A549 (cell line): Measurements from ENCODE around the gene DYSF. TPM values are rescaled to one million over a fixed set of nuclear protein-coding genes. Genes with fewer than 3 reads are reported as not detected.

Source experiments
- ATAC-seq, 2 experiments: fragments of 200-7000 bp in 1 of 2; fragments of >200 bp in 1 of 2; cut with Nextera tagmentation in 1 of 2; cut with Tn5 transposase in 1 of 2; 3 replicates each; pipeline versions ENCODE4 v1.8.0 to v1.9.1; 2018 to 2020; ENCODE audit warnings: mild to moderate bottlenecking in 1 of 2, moderate library complexity in 1 of 2
- CTCF ChIA-PET: fragments of 300-600 bp; sonication (Branson Sonifier 250); formaldehyde crosslinking; extraction: SDS; loops from one replicate; lab custom pipeline; 2021; ENCODE audit warnings: antibody characterized with exemption, inconsistent platforms; lab: Yijun Ruan, JAX
- POLR2A ChIA-PET: fragments of 350-600 bp; formaldehyde crosslinking; extraction: SDS; loops from one replicate; lab custom pipeline; 2021; ENCODE audit warnings: antibody characterized with exemption, inconsistent platforms; lab: Yijun Ruan, JAX
- DNase-seq, 2 experiments: peaks; one replicate each; pipeline versions ENCODE4 v3.0.0 to v3.0.0-alpha.2; 2011 to 2016; ENCODE audit warnings: low read depth in 1 of 2, low spot score in 1 of 2
- FAIRE-seq: peaks from 2 replicates; lab custom pipeline; 2011; peaks lifted over from hg19 to GRCh38; lab: Jason Lieb, UNC
- H3K27ac ChIP-seq, 2 experiments: fragments of >200 bp; sonication (Bioruptor Twin); formaldehyde crosslinking; 3 replicates each; pipeline ENCODE4 v1.5.1; 2016 to 2017
- H3K4me1 ChIP-seq: fragments of >200 bp; sonication (Bioruptor Twin); formaldehyde crosslinking; 3 replicates; pipeline ENCODE4 v1.6.1; 2016
- H3K4me2 ChIP-seq: fragments of >200 bp; sonication (Bioruptor Twin); formaldehyde crosslinking; 3 replicates; pipeline ENCODE4 v1.6.1; 2016
- H3K4me3 ChIP-seq: fragments of >200 bp; sonication (Bioruptor Twin); formaldehyde crosslinking; 3 replicates; pipeline ENCODE4 v1.5.1; 2016
- H3K9me3 ChIP-seq: fragments of >200 bp; sonication (Bioruptor Twin); formaldehyde crosslinking; 3 replicates; pipeline ENCODE4 v1.6.1; 2016
- BHLHE40 ChIP-seq: IDR thresholded peaks from 2 replicates; pipeline ENCODE4 v1.6.1; 2012; ENCODE audit warnings: low read depth, low read length, inconsistent platforms
- CBX2 ChIP-seq: fragments of 200-600 bp; sonication (generic); IDR thresholded peaks from 2 replicates; pipeline ENCODE4 v1.6.1; 2016; ENCODE audit warnings: low read depth, mild to moderate bottlenecking, borderline replicate concordance
- CHD2 ChIP-seq: fragments of 150-350 bp; IDR thresholded peaks from 2 replicates; pipeline ENCODE4 v1.6.1; 2014; ENCODE audit warnings: low read length; ENCODE audit not compliant: partially characterized antibody
- CHD4 ChIP-seq: fragments of 200-600 bp; sonication (generic); IDR thresholded peaks from 2 replicates; pipeline ENCODE4 v1.6.1; 2016; ENCODE audit warnings: antibody characterized with exemption, mild to moderate bottlenecking, borderline replicate concordance
- CTCF ChIP-seq: fragments of >200 bp; sonication (Bioruptor Twin); formaldehyde crosslinking; IDR thresholded peaks from 3 replicates; pipeline ENCODE4 v1.5.1; 2016
- E2F6 ChIP-seq: IDR thresholded peaks from 2 replicates; pipeline ENCODE4 v1.6.1; 2012; ENCODE audit warnings: low read depth, borderline replicate concordance
- EHF ChIP-seq: fragments of 250-450 bp; sonication (Bioruptor Pico); IDR thresholded peaks from 2 replicates; pipeline ENCODE4 v1.5.0; 2020; ENCODE audit warnings: mild to moderate bottlenecking
- ELK1 ChIP-seq: fragments of 150-350 bp; IDR thresholded peaks from 2 replicates; pipeline ENCODE4 v1.6.1; 2014; ENCODE audit warnings: low read depth, mild to moderate bottlenecking, low read length
- EP300 ChIP-seq, 2 experiments: fragments of >200 bp; sonication (Bioruptor Twin); formaldehyde crosslinking; IDR thresholded peaks; 2 replicates in 1 of 2; 3 replicates in 1 of 2; pipeline ENCODE4 v1.6.1; 2016 to 2017
- FOSB ChIP-seq: fragments of 250-450 bp; sonication (Bioruptor Pico); IDR thresholded peaks from 2 replicates; pipeline ENCODE4 v1.5.0; 2020; ENCODE audit warnings: mild to moderate bottlenecking, moderate library complexity
- HDAC2 ChIP-seq: fragments of 200-600 bp; sonication (generic); IDR thresholded peaks from 2 replicates; pipeline ENCODE4 v1.6.1; 2016
- HEYL ChIP-seq: fragments of 250-450 bp; sonication (Bioruptor Pico); IDR thresholded peaks from 2 replicates; pipeline ENCODE4 v1.8.0; 2021; ENCODE audit warnings: mild to moderate bottlenecking, moderate library complexity
- HOXA7 ChIP-seq: fragments of 250-450 bp; sonication (Bioruptor Pico); IDR thresholded peaks from 2 replicates; pipeline ENCODE4 v1.5.0; 2020; ENCODE audit warnings: mild to moderate bottlenecking, moderate library complexity
- HOXB5 ChIP-seq: fragments of 250-450 bp; sonication (Bioruptor Pico); IDR thresholded peaks from 2 replicates; pipeline ENCODE4 v1.5.0; 2020; ENCODE audit warnings: mild to moderate bottlenecking, moderate library complexity
- JUN ChIP-seq, 2 experiments: fragments of >200 bp; sonication (Bioruptor Twin); formaldehyde crosslinking; IDR thresholded peaks; 2 replicates in 1 of 2; 3 replicates in 1 of 2; pipeline ENCODE4 v1.6.1; 2016 to 2017
- KDM1A ChIP-seq: fragments of 200-600 bp; sonication (generic); IDR thresholded peaks from 2 replicates; pipeline ENCODE4 v1.6.1; 2016; ENCODE audit warnings: low read depth, mild to moderate bottlenecking
- MAFK ChIP-seq: fragments of 450-650 bp; IDR thresholded peaks from 2 replicates; pipeline ENCODE4 v1.6.1; 2014; ENCODE audit not compliant: partially characterized antibody
- MYC ChIP-seq: IDR thresholded peaks from 2 replicates; pipeline ENCODE4 v1.6.1; 2012; ENCODE audit warnings: mild to moderate bottlenecking, inconsistent platforms, low read length, improper control_type of control experiment, borderline replicate concordance
- PBX3 ChIP-seq: IDR thresholded peaks from 2 replicates; pipeline ENCODE4 v1.6.1; 2012
- POLR2A ChIP-seq: IDR thresholded peaks from 2 replicates; pipeline ENCODE4 v1.6.1; 2012; ENCODE audit warnings: mild to moderate bottlenecking, low read length
- RARB ChIP-seq: fragments of 250-450 bp; sonication (Bioruptor Pico); IDR thresholded peaks from 2 replicates; pipeline ENCODE4 v1.8.0; 2021; ENCODE audit warnings: mild to moderate bottlenecking, moderate library complexity
- REST ChIP-seq: fragments of 200-600 bp; sonication (generic); IDR thresholded peaks from 2 replicates; pipeline ENCODE4 v1.6.1; 2016; ENCODE audit warnings: antibody characterized with exemption, mild to moderate bottlenecking, moderate library complexity
- ZFP36 ChIP-seq: fragments of 450-650 bp; IDR thresholded peaks from 2 replicates; pipeline ENCODE4 v1.6.1; 2014; ENCODE audit warnings: borderline replicate concordance; ENCODE audit not compliant: partially characterized antibody
- ZNF302 ChIP-seq: fragments of 250-450 bp; sonication (Bioruptor Pico); IDR thresholded peaks from 2 replicates; pipeline ENCODE4 v1.9.0; 2021; ENCODE audit warnings: inconsistent platforms, mild to moderate bottlenecking, moderate library complexity
- WGBS: methylation state at CpG from one replicate; pipeline ENCODE4 v1.1.6; 2017; ENCODE audit errors: missing lambda C conversion rate; 5-methylcytosine and 5-hydroxymethylcytosine counted together
- polyA plus RNA-seq, 4 experiments: library from polyadenylated mRNA; depleted of rRNA in 3 of 4; stranded (reverse); fragments of >200 nt; fragmentation: RNase III in 1 of 4; extraction: RNeasy Plus Mini Kit Qiagen cat#74134 plus additional on column Dnase treatment in 1 of 4; gene quantifications; 2 replicates in 3 of 4; 3 replicates in 1 of 4; pipeline ENCODE4 v1.2.3, GENCODE V29; 2011 to 2017

Gene DYSF
- polyA plus RNA-seq, 2 of the 4 experiments (the other 2 are of a cell fraction) = 0.36 to 0.98 TPM

- TF ChIP-seq PBX3 = no peak
- no peak for TF ChIP-seq CHD4
- TF ChIP-seq HOXA7 (CRISPR knock-in tag) = no peak
- TF ChIP-seq POLR2A = no peak
- no peak for TF ChIP-seq EHF (CRISPR knock-in tag)
These were observed 20.1 kb downstream of the DYSF start (continued) for GRCh38 chr2:71473346-71474031.

GRCh38 chr2:71474116-71474743 lies 20.9 kb downstream of the DYSF start:
- no peak overlapping the region for H3K27ac ChIP-seq
- H3K4me1 ChIP-seq = no peaks in the 10 kb centered on the region
- TF ChIP-seq JUN (IDR thresholded peaks at IDR 0.05) (no peak), RARB (CRISPR knock-in tag) (no peak), CBX2 (no peak), CHD2 (no peak), E2F6 (no peak)
- H3K4me2 ChIP-seq = no peak overlapping the region
- ATAC-seq = no peak
- POLR2A ChIA-PET = no interaction called here
- whole genome bisulfite sequencing = 58% methylated on average over 5 of the region's 5 CpGs
- FAIRE-seq = no peak
- H3K4me3 ChIP-seq = no peak overlapping the region
- CTCF ChIA-PET = interaction anchor here (1.3 to 5.8 kb wide), 3 partner anchors 12 to 175 kb away, joined by 3 to 40 read pairs (median 6); no protein-coding TSS in a partner anchor
- no peaks in the 10 kb centered on the region for H3K9me3 ChIP-seq
- no peak for DNase-seq

- Histone ChIP-seq H3K4me3 (no peak overlapping the region), H3K9me3 (no peaks in the 10 kb centered on the region), H3K4me2 (no peak overlapping the region), H3K4me1 (no peaks in the 10 kb centered on the region), H3K27ac (no peak overlapping the region)
- 85% methylated on average over 10 of the region's 10 CpGs for WGBS
- no peak for DNase-seq
- no peak for ATAC-seq
- ChIA-PET POLR2A (no interaction called here), CTCF (interaction anchor here (0.8 to 5.8 kb wide), 4 partner anchors 13 to 175 kb away, joined by 3 to 40 read pairs (median 4); no protein-coding TSS in a partner anchor)
- no peak for FAIRE-seq
- TF ChIP-seq HOXB5 (CRISPR knock-in tag) = no peak
- no peak for TF ChIP-seq MYC
- TF ChIP-seq ZNF302 (CRISPR knock-in tag) = no peak
- no peak for TF ChIP-seq CTCF
- no peak for TF ChIP-seq REST
- no peak for TF ChIP-seq CHD2
- TF ChIP-seq HDAC2 = no peak
- no peak for TF ChIP-seq FOSB
- TF ChIP-seq ELK1 = no peak
- TF ChIP-seq PBX3 = no peak
- TF ChIP-seq BHLHE40 = no peak
- no peak for TF ChIP-seq KDM1A
- no peak for TF ChIP-seq HEYL (CRISPR knock-in tag)
- no peak for TF ChIP-seq ZFP36
- no peak for TF ChIP-seq EHF (CRISPR knock-in tag)
- no peak for TF ChIP-seq EP300 (IDR thresholded peaks at IDR 0.05)
- TF ChIP-seq MAFK = no peak
- TF ChIP-seq, all 56 proteins: peak for 0
These were observed 21.5 kb downstream of the DYSF start for GRCh38 chr2:71474744-71475397.
